HepG2 (cell line): ENCODE data around the gene HSD11B2. TPM values are rescaled to one million over a fixed set of nuclear protein-coding genes. Genes with fewer than 3 reads are reported as not detected.

Source experiments
- GTF3A ChIP-seq: sonication (generic); formaldehyde crosslinking; conservative IDR thresholded peaks from 2 replicates; pipeline ENCODE4 v1.4.0; 2020; ENCODE audit warnings: mild to moderate bottlenecking, missing genetic modification reagents
- HNF4G ChIP-seq, 2 experiments: sonication (generic) in 1 of 2; formaldehyde crosslinking in 1 of 2; IDR thresholded peaks; 2 replicates each; pipeline versions ENCODE4 v1.4.0 to v1.6.1; 2011 to 2020; ENCODE audit warnings: borderline replicate concordance in 2 of 2, low read depth in 2 of 2, mild to moderate bottlenecking in 2 of 2, low read length in 1 of 2, missing genetic modification reagents in 1 of 2, moderate library complexity in 1 of 2
- HNRNPK ChIP-seq: fragments of 200-400 bp; formaldehyde crosslinking; IDR thresholded peaks from 2 replicates; pipeline ENCODE4 v1.6.1; 2018; ENCODE audit warnings: low read length, low read depth, moderate library complexity, mild to moderate bottlenecking; ENCODE audit not compliant: poor library complexity, severe bottlenecking
- KLF16 ChIP-seq, 2 experiments: sonication (generic) in 1 of 2; formaldehyde crosslinking in 1 of 2; IDR thresholded peaks; 2 replicates each; pipeline versions ENCODE4 v1.6.1 to v1.8.0; 2016 to 2023; ENCODE audit warnings: missing genetic modification reagents in 2 of 2, missing compliant biosample characterization in 1 of 2
- KLF9 ChIP-seq: IDR thresholded peaks from 2 replicates; pipeline ENCODE4 v1.6.1; 2016; ENCODE audit warnings: low read depth
- MBD4 ChIP-seq: IDR thresholded peaks from 2 replicates; pipeline ENCODE4 v1.6.1; 2012; ENCODE audit warnings: low read length, inconsistent platforms, borderline replicate concordance
- MBNL3 ChIP-seq: fragments of 250-450 bp; sonication (Bioruptor Pico); conservative IDR thresholded peaks from 2 replicates; pipeline ENCODE4 v1.8.0; 2022; ENCODE audit warnings: mild to moderate bottlenecking, inconsistent platforms
- MIER2 ChIP-seq: IDR thresholded peaks from 2 replicates; pipeline ENCODE4 v1.6.1; 2016; ENCODE audit warnings: missing biosample characterization, missing genetic modification reagents
- ONECUT2 ChIP-seq: sonication (generic); formaldehyde crosslinking; IDR thresholded peaks from 2 replicates; pipeline ENCODE4 v1.4.0; 2020; ENCODE audit warnings: missing genetic modification reagents
- RAD21 ChIP-seq: fragments of 450-650 bp; formaldehyde crosslinking; IDR thresholded peaks from 2 replicates; pipeline ENCODE4 v1.5.0; 2020; ENCODE audit warnings: mild to moderate bottlenecking
- SIN3A ChIP-seq: IDR thresholded peaks from 2 replicates; pipeline ENCODE4 v1.6.1; 2011; ENCODE audit warnings: low read depth, mild to moderate bottlenecking, control low read depth, low read length, borderline replicate concordance
- TCF7L2 ChIP-seq: IDR thresholded peaks from 2 replicates; pipeline ENCODE4 v1.6.1; 2011; ENCODE audit warnings: mild to moderate bottlenecking, low read depth, low read length, moderate library complexity
- ZNF329 ChIP-seq: sonication (generic); formaldehyde crosslinking; IDR thresholded peaks from 2 replicates; pipeline ENCODE4 v1.9.0; 2021; ENCODE audit warnings: low read depth, mild to moderate bottlenecking, missing genetic modification reagents
- ZNF543 ChIP-seq: sonication (generic); formaldehyde crosslinking; IDR thresholded peaks from 2 replicates; pipeline ENCODE4 v1.4.0; 2020; ENCODE audit warnings: mild to moderate bottlenecking, missing genetic modification reagents
- ZNF724P ChIP-seq: sonication (generic); formaldehyde crosslinking; IDR thresholded peaks from 2 replicates; pipeline ENCODE4 v1.8.0; 2022; ENCODE audit warnings: missing genetic modification reagents, borderline replicate concordance
- ZSCAN20 ChIP-seq: sonication (generic); formaldehyde crosslinking; IDR thresholded peaks from 2 replicates; pipeline ENCODE4 v1.4.0; 2020; ENCODE audit warnings: missing genetic modification reagents, mild to moderate bottlenecking, borderline replicate concordance
- polyA plus RNA-seq, 8 experiments: library from polyadenylated mRNA; depleted of rRNA in 3 of 8; stranded (reverse) in 7 of 8; unstranded in 1 of 8; fragments of >200 nt; fragmentation: Illumina TruSeq in 4 of 8; extraction: Trizol in 4 of 8; gene quantifications; 2 replicates each; pipeline versions ENCODE4 v1.2.1 to v1.2.3, GENCODE V29; 2011 to 2016; ENCODE audit warnings: low read depth in 4 of 8, missing spikeins in 1 of 8, mixed read lengths in 1 of 8; ENCODE audit not compliant: insufficient read depth in 1 of 8
- total RNA-seq, 5 experiments: library from RNA; depleted of rRNA; stranded (reverse); fragments of >200 nt; fragmentation: Illumina TruSeq; extraction: Trizol; gene quantifications; 2 replicates each; pipeline ENCODE4 v1.2.3, GENCODE V29; 2016; ENCODE audit warnings: low read depth in 1 of 5
- TF ChIP-seq, protein P1 (sequence below): sonication (generic); formaldehyde crosslinking; IDR thresholded peaks from 2 replicates; pipeline ENCODE4 v1.5.0; 2020; ENCODE audit warnings: mild to moderate bottlenecking, missing genetic modification reagents
- TF ChIP-seq, protein P2 (sequence below): sonication (generic); formaldehyde crosslinking; IDR thresholded peaks from 2 replicates; pipeline ENCODE4 v1.4.0; 2020; ENCODE audit warnings: missing genetic modification reagents
- TF ChIP-seq, protein P3 (sequence below): sonication (generic); formaldehyde crosslinking; conservative IDR thresholded peaks from 2 replicates; pipeline ENCODE4 v1.8.0; 2022; ENCODE audit warnings: low read depth, missing genetic modification reagents
- TF ChIP-seq, protein P4 (sequence below): sonication (generic); formaldehyde crosslinking; IDR thresholded peaks from 2 replicates; pipeline ENCODE4 v1.4.0; 2020; ENCODE audit warnings: missing genetic modification reagents

The HSD11B2 gene
- total and polyA plus RNA-seq, 2 of the 13 experiments (the other 11 are each of a cell fraction or from before 2014, with no cell fraction given) = 8.9 to 13.6 TPM

DNA sequence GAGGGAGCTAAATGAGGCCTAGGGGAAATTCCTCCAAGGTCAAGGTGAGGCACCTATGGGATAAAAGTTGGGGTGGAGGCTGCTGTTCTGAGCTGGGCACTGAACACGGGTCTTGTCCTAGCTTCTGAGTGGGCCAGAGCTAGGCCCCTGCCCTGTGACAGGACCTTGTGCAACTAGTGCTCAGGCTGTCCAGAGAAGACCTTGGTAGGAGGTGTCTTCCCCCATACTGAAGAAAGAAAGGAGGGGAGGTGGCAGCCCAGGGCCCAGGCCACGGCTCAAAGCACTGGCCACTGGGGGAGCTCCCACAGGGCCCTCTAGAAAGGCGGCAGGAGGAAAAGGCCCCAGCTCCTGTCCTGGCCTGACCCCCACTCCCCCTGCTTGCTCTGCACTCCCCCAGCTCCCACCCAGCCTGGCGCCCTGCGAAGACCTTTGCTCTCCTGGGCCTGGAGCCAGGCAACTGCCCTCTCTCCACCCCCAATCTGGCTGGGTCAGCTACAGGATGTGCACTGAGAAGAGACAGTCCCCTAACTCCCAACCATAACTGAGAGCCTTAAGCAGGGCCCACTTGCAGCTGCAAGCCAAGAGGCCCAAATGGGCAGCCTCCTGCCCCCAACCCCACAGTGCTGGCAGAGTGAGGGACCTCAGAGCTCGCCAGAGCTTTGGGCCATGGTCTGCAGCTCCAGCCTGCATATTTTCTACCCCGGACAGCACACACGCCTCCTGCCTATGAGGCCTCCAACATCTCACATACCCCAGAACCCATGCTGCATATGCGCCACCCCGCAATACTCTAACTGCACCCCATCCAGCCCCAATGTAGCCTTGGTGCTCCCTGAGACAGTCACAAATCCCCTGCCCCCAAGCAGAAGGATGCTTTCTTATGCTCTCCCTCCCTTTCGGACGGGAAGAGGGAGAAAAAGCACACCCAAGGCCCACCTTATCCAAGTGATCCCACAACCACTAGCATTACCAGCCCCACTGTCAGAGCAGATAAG, 15.3 kb downstream of the HSD11B2 start (continued):
- TF ChIP-seq, protein P1, sequence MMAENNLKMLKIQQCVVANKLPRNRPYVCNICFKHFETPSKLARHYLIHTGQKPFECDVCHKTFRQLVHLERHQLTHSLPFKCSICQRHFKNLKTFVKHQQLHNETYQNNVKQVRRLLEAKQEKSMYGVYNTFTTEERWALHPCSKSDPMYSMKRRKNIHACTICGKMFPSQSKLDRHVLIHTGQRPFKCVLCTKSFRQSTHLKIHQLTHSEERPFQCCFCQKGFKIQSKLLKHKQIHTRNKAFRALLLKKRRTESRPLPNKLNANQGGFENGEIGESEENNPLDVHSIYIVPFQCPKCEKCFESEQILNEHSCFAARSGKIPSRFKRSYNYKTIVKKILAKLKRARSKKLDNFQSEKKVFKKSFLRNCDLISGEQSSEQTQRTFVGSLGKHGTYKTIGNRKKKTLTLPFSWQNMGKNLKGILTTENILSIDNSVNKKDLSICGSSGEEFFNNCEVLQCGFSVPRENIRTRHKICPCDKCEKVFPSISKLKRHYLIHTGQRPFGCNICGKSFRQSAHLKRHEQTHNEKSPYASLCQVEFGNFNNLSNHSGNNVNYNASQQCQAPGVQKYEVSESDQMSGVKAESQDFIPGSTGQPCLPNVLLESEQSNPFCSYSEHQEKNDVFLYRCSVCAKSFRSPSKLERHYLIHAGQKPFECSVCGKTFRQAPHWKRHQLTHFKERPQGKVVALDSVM = no peak
- TF ChIP-seq TCF7L2 (no peak), ZSCAN20 (no peak), RAD21 (CRISPR knock-in tag) (peak; percentile 56), MBD4 (no peak), GTF3A (CRISPR knock-in tag) (no peak), MIER2 (no peak; the same call in 1 of the 2 replicates), HNRNPK (no peak), HNF4G (IDR thresholded peaks at IDR 0.05; ENCODE audit: borderline replicate concordance, low read depth, low read length) (peak; percentile 100), HNF4G (CRISPR knock-in tag; IDR thresholded peaks at IDR 0.05; ENCODE audit: borderline replicate concordance, low read depth) (peak; percentile 98), ONECUT2 (CRISPR knock-in tag) (no peak), KLF16 (CRISPR knock-in tag; IDR thresholded peaks at IDR 0.05) (no peak), MBNL3 (no peak), ZNF724P (peak; percentile 83; the same call in 1 of the 2 replicates), ZNF543 (CRISPR knock-in tag) (peak; percentile 60; the same call in 1 of the 2 replicates), ZNF329 (CRISPR knock-in tag) (0 out of 2 replicates have a peak, but pooled peaks have one; percentile 23), KLF9 (CRISPR knock-in tag) (no peak), SIN3A (no peak)
- TF ChIP-seq, protein P2, sequence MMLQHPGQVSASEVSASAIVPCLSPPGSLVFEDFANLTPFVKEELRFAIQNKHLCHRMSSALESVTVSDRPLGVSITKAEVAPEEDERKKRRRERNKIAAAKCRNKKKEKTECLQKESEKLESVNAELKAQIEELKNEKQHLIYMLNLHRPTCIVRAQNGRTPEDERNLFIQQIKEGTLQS (CRISPR knock-in tag) = no peak
- TF ChIP-seq, protein P3, sequence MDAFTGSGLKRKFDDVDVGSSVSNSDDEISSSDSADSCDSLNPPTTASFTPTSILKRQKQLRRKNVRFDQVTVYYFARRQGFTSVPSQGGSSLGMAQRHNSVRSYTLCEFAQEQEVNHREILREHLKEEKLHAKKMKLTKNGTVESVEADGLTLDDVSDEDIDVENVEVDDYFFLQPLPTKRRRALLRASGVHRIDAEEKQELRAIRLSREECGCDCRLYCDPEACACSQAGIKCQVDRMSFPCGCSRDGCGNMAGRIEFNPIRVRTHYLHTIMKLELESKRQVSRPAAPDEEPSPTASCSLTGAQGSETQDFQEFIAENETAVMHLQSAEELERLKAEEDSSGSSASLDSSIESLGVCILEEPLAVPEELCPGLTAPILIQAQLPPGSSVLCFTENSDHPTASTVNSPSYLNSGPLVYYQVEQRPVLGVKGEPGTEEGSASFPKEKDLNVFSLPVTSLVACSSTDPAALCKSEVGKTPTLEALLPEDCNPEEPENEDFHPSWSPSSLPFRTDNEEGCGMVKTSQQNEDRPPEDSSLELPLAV = no peak
- TF ChIP-seq, protein P4, sequence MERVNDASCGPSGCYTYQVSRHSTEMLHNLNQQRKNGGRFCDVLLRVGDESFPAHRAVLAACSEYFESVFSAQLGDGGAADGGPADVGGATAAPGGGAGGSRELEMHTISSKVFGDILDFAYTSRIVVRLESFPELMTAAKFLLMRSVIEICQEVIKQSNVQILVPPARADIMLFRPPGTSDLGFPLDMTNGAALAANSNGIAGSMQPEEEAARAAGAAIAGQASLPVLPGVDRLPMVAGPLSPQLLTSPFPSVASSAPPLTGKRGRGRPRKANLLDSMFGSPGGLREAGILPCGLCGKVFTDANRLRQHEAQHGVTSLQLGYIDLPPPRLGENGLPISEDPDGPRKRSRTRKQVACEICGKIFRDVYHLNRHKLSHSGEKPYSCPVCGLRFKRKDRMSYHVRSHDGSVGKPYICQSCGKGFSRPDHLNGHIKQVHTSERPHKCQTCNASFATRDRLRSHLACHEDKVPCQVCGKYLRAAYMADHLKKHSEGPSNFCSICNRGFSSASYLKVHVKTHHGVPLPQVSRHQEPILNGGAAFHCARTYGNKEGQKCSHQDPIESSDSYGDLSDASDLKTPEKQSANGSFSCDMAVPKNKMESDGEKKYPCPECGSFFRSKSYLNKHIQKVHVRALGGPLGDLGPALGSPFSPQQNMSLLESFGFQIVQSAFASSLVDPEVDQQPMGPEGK (CRISPR knock-in tag) = peak; percentile 98
